Measurements from ENCODE around the gene FOXF2.

The FOXF2 gene

GRCh38 chr6:1390133-1390945 is 963 bp downstream of the FOXF2 start:
- peak in 1 of 58 donors; percentile 11 for DNase-seq

- DNase-seq, result no peak
These were observed 1.8 kb downstream of the FOXF2 start for GRCh38 chr6:1390946-1391799.

- no peak for DNase-seq
These were observed 2.5 kb downstream of the FOXF2 start for GRCh38 chr6:1391800-1392309.

GRCh38 chr6:1392813-1393640 is 3.7 kb downstream of the FOXF2 start:
- no peak for DNase-seq

- DNase-seq, result no peak
These were observed 4.4 kb downstream of the FOXF2 start for GRCh38 chr6:1393641-1394283.

- no peak for DNase-seq
These were observed 5.4 kb downstream of the FOXF2 start for GRCh38 chr6:1394514-1395463.

- DNase-seq, result no peak
These were observed 6.1 kb downstream of the FOXF2 start for GRCh38 chr6:1395506-1395905.

- no peak for DNase-seq
These were observed 6.8 kb downstream of the FOXF2 start for GRCh38 chr6:1395941-1396908.

GRCh38 chr6:1396952-1397868 is 7.8 kb downstream of the FOXF2 start:
- peak in 33 of 58 donors; percentile 1 to 73 (median 21) for DNase-seq

GRCh38 chr6:1399085-1399780 is 9.9 kb downstream of the FOXF2 start:
- DNase-seq, result no peak

- no peak for DNase-seq
These were observed 10.9 kb downstream of the FOXF2 start for GRCh38 chr6:1400126-1400850.

- DNase-seq, result no peak
These were observed 13.0 kb downstream of the FOXF2 start for GRCh38 chr6:1402369-1402768.

GRCh38 chr6:1402868-1403267 is 13.5 kb downstream of the FOXF2 start:
- no peak for DNase-seq

GRCh38 chr6:1403851-1404712 is 14.7 kb downstream of the FOXF2 start:
- DNase-seq, result no peak

- DNase-seq, result no peak
These were observed 15.3 kb downstream of the FOXF2 start for GRCh38 chr6:1404713-1405098.

Measured in anterior cingulate cortex (tissue), 58 donors.